Hepatocyte (in vitro differentiated cells): ENCODE data around the gene GLIPR1L1. TPM values are rescaled to one million over a fixed set of nuclear protein-coding genes. Genes with fewer than 3 reads are reported as not detected.

Source experiments
- DNase-seq: peaks from one replicate; pipeline ENCODE4 v3.0.0-alpha.2; 2016; ENCODE audit warnings: low spot score
- H2AFZ ChIP-seq: fragments of 200-600 bp; sonication (generic); 2 replicates; pipeline ENCODE4 v1.6.0; 2016; ENCODE audit warnings: antibody characterized with exemption, mild to moderate bottlenecking
- H3K27ac ChIP-seq: fragments of 200-600 bp; sonication (generic); 2 replicates; pipeline ENCODE4 v1.5.1; 2016; ENCODE audit warnings: mild to moderate bottlenecking
- H3K27me3 ChIP-seq: fragments of 200-600 bp; sonication (generic); 2 replicates; pipeline ENCODE4 v1.6.1; 2016
- H3K36me3 ChIP-seq: fragments of 200-600 bp; sonication (generic); replicated peaks from 2 replicates; pipeline ENCODE4 v1.5.1; 2016; ENCODE audit warnings: low read depth; ENCODE audit not compliant: insufficient read depth
- H3K4me1 ChIP-seq: fragments of 200-600 bp; sonication (generic); 2 replicates; pipeline ENCODE4 v1.5.1; 2016; ENCODE audit warnings: mild to moderate bottlenecking, moderate library complexity; ENCODE audit not compliant: insufficient read depth
- H3K4me2 ChIP-seq: fragments of 200-600 bp; sonication (generic); 2 replicates; pipeline ENCODE4 v1.6.0; 2016
- H3K4me3 ChIP-seq: fragments of 200-600 bp; sonication (generic); 2 replicates; pipeline ENCODE4 v1.5.1; 2016; ENCODE audit warnings: mild to moderate bottlenecking
- H3K79me2 ChIP-seq: fragments of 200-600 bp; sonication (generic); 2 replicates; pipeline ENCODE4 v1.6.0; 2017; ENCODE audit warnings: mild to moderate bottlenecking
- H3K9me2 ChIP-seq: fragments of 200-600 bp; sonication (generic); replicated peaks from 2 replicates; pipeline ENCODE4 v1.6.0; 2017; ENCODE audit warnings: mild to moderate bottlenecking; ENCODE audit not compliant: insufficient read depth
- H3K9me3 ChIP-seq: fragments of 200-600 bp; sonication (generic); 2 replicates; pipeline ENCODE4 v1.5.1; 2016; ENCODE audit warnings: low read depth, mild to moderate bottlenecking
- H4K20me1 ChIP-seq: fragments of 200-600 bp; sonication (generic); 2 replicates; pipeline ENCODE4 v1.6.0; 2016; ENCODE audit warnings: mild to moderate bottlenecking; ENCODE audit not compliant: insufficient read depth, poor library complexity, severe bottlenecking
- CTCF ChIP-seq: fragments of 200-600 bp; sonication (generic); IDR thresholded peaks from 2 replicates; pipeline ENCODE4 v1.5.1; 2016; ENCODE audit warnings: antibody characterized with exemption, mild to moderate bottlenecking; ENCODE audit not compliant: poor library complexity
- EZH2 ChIP-seq: fragments of 200-600 bp; sonication (generic); IDR thresholded peaks from 2 replicates; pipeline ENCODE4 v1.6.1; 2016; ENCODE audit warnings: antibody characterized with exemption, mild to moderate bottlenecking, borderline replicate concordance
- EZH2phosphoT487 ChIP-seq: fragments of 200-600 bp; sonication (generic); IDR thresholded peaks from one replicate; pipeline ENCODE4 v1.6.1; 2018; ENCODE audit warnings: antibody characterized with exemption, mild to moderate bottlenecking, low read depth, moderate library complexity; ENCODE audit not compliant: unreplicated experiment, severe bottlenecking
- WGBS: methylation state at CpG from one replicate; pipeline ENCODE4 v1.1.6; 2016; ENCODE audit warnings: low lambda C conversion rate; ENCODE audit errors: missing lambda C conversion rate; 5-methylcytosine and 5-hydroxymethylcytosine counted together
- polyA plus RNA-seq: library from polyadenylated mRNA; unstranded; fragments of >200 nt; fragmentation: Nextera tagmentation; extraction: Ambion mirVana; gene quantifications from 2 replicates; pipeline ENCODE4 v1.2.1, GENCODE V29; 2016
- total RNA-seq: library from RNA; depleted of rRNA; stranded (reverse); fragments of >200 nt; gene quantifications from 2 replicates; pipeline ENCODE4 v1.2.3, GENCODE V29; 2014

Gene GLIPR1L1
- total and polyA plus RNA-seq, 2 experiments from 2014 or later: not detected

- Histone ChIP-seq H3K4me3 (no peak overlapping the region), H3K9me3 (no peaks in the 10 kb centered on the region), H3K9me2 (no peaks in the 10 kb centered on the region), H3K4me2 (no peak overlapping the region), H3K27ac (no peak overlapping the region), H4K20me1 (no peaks in the 10 kb centered on the region), H2AFZ (no peak overlapping the region), H3K36me3 (no peaks in the 10 kb centered on the region), H3K79me2 (no peaks in the 10 kb centered on the region), H3K27me3 (no peaks in the 10 kb centered on the region), H3K4me1 (no peaks in the 10 kb centered on the region)
- 90% methylated on average over 2 of the region's 2 CpGs for WGBS
- DNase-seq: no peak
- TF ChIP-seq EZH2: no peak
- TF ChIP-seq EZH2phosphoT487: no peak
- TF ChIP-seq CTCF: no peak
Observed at GRCh38 chr12:75350413-75350812, 15.9 kb downstream of the GLIPR1L1 start.

DNA sequence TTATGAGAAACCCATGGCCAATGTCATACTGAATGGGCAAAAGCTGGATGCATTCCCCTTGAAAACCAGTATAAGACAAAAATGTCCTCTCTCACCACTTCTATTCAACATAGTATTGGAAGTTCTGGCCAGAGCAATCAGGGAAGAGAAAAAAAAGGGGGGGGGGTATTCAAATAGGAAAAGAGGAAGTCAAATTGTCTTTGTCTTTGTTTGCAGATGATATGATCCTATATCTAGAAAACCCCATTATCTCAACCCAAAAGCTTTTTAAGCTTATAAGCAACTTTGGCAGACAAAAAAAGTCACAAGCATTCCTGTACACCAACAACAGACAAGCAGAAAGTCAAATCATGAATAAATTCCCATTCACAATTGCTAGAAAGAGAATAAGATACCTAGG lies 19.5 kb downstream of the GLIPR1L1 start:
- no peak overlapping the region for H3K27ac ChIP-seq
- DNase-seq: no peak
- no peak for TF ChIP-seq CTCF
- no peak for TF ChIP-seq EZH2
- no peak for TF ChIP-seq EZH2phosphoT487
- H3K36me3 ChIP-seq: no peaks in the 10 kb centered on the region
- no peaks in the 10 kb centered on the region for H3K9me3 ChIP-seq
- H2AFZ ChIP-seq: no peak overlapping the region
- no peaks in the 10 kb centered on the region for H4K20me1 ChIP-seq
- H3K27me3 ChIP-seq: no peaks in the 10 kb centered on the region
- no peak overlapping the region for H3K4me3 ChIP-seq
- H3K4me2 ChIP-seq: no peak overlapping the region
- no peaks in the 10 kb centered on the region for H3K79me2 ChIP-seq
- no peaks in the 10 kb centered on the region for H3K9me2 ChIP-seq
- no peaks in the 10 kb centered on the region for H3K4me1 ChIP-seq

DNA sequence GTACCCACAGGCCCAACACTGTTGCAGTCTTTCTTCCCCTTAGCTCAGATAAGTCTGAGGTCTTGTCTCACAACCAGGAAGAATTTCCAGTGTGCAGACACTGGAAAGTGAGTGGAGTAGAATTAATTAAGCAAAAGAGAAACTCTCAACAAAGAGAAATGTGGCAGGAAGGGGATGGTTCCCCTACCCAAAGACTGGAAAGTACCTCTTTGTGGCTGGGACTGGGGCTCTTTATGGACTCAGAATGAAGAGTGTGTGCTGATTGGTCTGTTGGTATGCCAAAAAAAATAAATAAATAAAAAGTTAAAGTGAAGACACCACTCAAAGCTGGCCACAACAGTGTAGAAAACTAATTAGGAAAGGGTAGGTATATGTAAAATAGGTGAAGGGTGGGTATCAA lies 26.4 kb downstream of the GLIPR1L1 start:
- H3K4me1 ChIP-seq: no peaks in the 10 kb centered on the region
- H3K27ac ChIP-seq: no peak overlapping the region
- H3K36me3 ChIP-seq: no peaks in the 10 kb centered on the region
- H3K4me3 ChIP-seq: no peak overlapping the region
- no peak overlapping the region for H3K4me2 ChIP-seq
- TF ChIP-seq CTCF: no peak
- no peak for TF ChIP-seq EZH2
- no peak for TF ChIP-seq EZH2phosphoT487
- H2AFZ ChIP-seq: no peak overlapping the region
- no peaks in the 10 kb centered on the region for H3K27me3 ChIP-seq
- no peaks in the 10 kb centered on the region for H3K9me2 ChIP-seq
- H4K20me1 ChIP-seq: no peaks in the 10 kb centered on the region
- H3K9me3 ChIP-seq: no peaks in the 10 kb centered on the region
- DNase-seq: no peak
- no peaks in the 10 kb centered on the region for H3K79me2 ChIP-seq

GRCh38 chr12:75361408-75361807 lies 26.9 kb downstream of the GLIPR1L1 start:
- no peak for DNase-seq
- 67% methylated on average over 1 of the region's 1 CpG for WGBS
- TF ChIP-seq EZH2phosphoT487 (no peak), CTCF (no peak), EZH2 (no peak)
- H3K36me3 ChIP-seq: no peaks in the 10 kb centered on the region
- H3K4me3 ChIP-seq: no peak overlapping the region
- H3K79me2 ChIP-seq: no peaks in the 10 kb centered on the region
- H3K4me2 ChIP-seq: no peak overlapping the region
- H2AFZ ChIP-seq: no peak overlapping the region
- H3K4me1 ChIP-seq: no peaks in the 10 kb centered on the region
- no peaks in the 10 kb centered on the region for H3K9me3 ChIP-seq
- H3K27me3 ChIP-seq: no peaks in the 10 kb centered on the region
- no peaks in the 10 kb centered on the region for H4K20me1 ChIP-seq
- H3K9me2 ChIP-seq: no peaks in the 10 kb centered on the region
- no peak overlapping the region for H3K27ac ChIP-seq
